ENCODE results near the gene ARHGEF26.

- TF ChIP-seq, protein P1, sequence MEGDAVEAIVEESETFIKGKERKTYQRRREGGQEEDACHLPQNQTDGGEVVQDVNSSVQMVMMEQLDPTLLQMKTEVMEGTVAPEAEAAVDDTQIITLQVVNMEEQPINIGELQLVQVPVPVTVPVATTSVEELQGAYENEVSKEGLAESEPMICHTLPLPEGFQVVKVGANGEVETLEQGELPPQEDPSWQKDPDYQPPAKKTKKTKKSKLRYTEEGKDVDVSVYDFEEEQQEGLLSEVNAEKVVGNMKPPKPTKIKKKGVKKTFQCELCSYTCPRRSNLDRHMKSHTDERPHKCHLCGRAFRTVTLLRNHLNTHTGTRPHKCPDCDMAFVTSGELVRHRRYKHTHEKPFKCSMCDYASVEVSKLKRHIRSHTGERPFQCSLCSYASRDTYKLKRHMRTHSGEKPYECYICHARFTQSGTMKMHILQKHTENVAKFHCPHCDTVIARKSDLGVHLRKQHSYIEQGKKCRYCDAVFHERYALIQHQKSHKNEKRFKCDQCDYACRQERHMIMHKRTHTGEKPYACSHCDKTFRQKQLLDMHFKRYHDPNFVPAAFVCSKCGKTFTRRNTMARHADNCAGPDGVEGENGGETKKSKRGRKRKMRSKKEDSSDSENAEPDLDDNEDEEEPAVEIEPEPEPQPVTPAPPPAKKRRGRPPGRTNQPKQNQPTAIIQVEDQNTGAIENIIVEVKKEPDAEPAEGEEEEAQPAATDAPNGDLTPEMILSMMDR (conservative IDR thresholded peaks at IDR 0.05 in 1 of 2, IDR thresholded peaks at IDR 0.05 in 1 of 2; ENCODE audit: extremely low read depth in 1 of 2, insufficient read depth in 1 of 2, low read depth in 1 of 2, low read length in 2 of 2) = no peak
- TF ChIP-seq EZH2 (IDR thresholded peaks at IDR 0.05; ENCODE audit: borderline replicate concordance, low read length) = no peak
These were observed 103.2 kb downstream of the ARHGEF26 start for GRCh38 chr3:154224366-154224765.

Measured in mammary epithelial cell (primary cell).